ENCODE results near the gene PHACTR2.
"Not testable (repeated sequence)": the region's sequence is repeated elsewhere in the genome, so short reads cannot be mapped to it uniquely, and the experiment has no call there.

The PHACTR2 gene

GRCh38 chr6:143822584-143823024, 144.8 kb downstream of the PHACTR2 start:
- no peak for DNase-seq

- no peak for DNase-seq
Observed at GRCh38 chr6:143823548-143823947, 145.8 kb downstream of the PHACTR2 start.

- no peak for DNase-seq
Observed at GRCh38 chr6:143828572-143828971, 150.8 kb downstream of the PHACTR2 start.

GRCh38 chr6:143836150-143836549, 158.4 kb downstream of the PHACTR2 start:
- no peak for DNase-seq

GRCh38 chr6:143838395-143838794, 160.6 kb downstream of the PHACTR2 start:
- no peak for DNase-seq

- no peak for DNase-seq
Observed at GRCh38 chr6:143839196-143839595, 161.4 kb downstream of the PHACTR2 start.

GRCh38 chr6:143840595-143841265, 163.0 kb downstream of the PHACTR2 start:
- no peak for DNase-seq

- DNase-seq = no peak
Observed at GRCh38 chr6:143842461-143842901, 164.7 kb downstream of the PHACTR2 start.

GRCh38 chr6:143842902-143843676, 165.3 kb downstream of the PHACTR2 start, which contains the start of gene LTV1:
Gene LTV1 (plus strand): TSS chr6:143843338. CDS start chr6:143843478, 140 bp downstream.
- peak; percentile 89 for DNase-seq

GRCh38 chr6:143843677-143843999, 165.9 kb downstream of the PHACTR2 start:
- no peak for DNase-seq

GRCh38 chr6:143844006-143844405, 166.2 kb downstream of the PHACTR2 start:
- DNase-seq = no peak

GRCh38 chr6:143845033-143845432, 167.3 kb downstream of the PHACTR2 start:
- DNase-seq = no peak

GRCh38 chr6:143851706-143852105, 173.9 kb downstream of the PHACTR2 start:
- DNase-seq = not testable (repeated sequence)

- DNase-seq = not testable (repeated sequence)
Observed at GRCh38 chr6:143855057-143855456, 177.3 kb downstream of the PHACTR2 start.

- DNase-seq = not testable (repeated sequence)
Observed at GRCh38 chr6:143856762-143857161, 179.0 kb downstream of the PHACTR2 start.

- DNase-seq = no peak
Observed at GRCh38 chr6:143857651-143858050, 179.9 kb downstream of the PHACTR2 start.

- no peak for DNase-seq
Observed at GRCh38 chr6:143859891-143860660, 182.3 kb downstream of the PHACTR2 start.

GRCh38 chr6:143863771-143864170, 186.0 kb downstream of the PHACTR2 start:
- no peak for DNase-seq

GRCh38 chr6:143864234-143864633, 186.5 kb downstream of the PHACTR2 start, which contains the start of gene ZC2HC1B:
Gene ZC2HC1B (plus strand): TSS chr6:143864474. CDS start chr6:143864540, 66 bp downstream.
- DNase-seq = no peak

GRCh38 chr6:143867236-143867635, 189.5 kb downstream of the PHACTR2 start:
- DNase-seq = no peak

GRCh38 chr6:143868808-143869207, 191.0 kb downstream of the PHACTR2 start:
- not testable (repeated sequence) for DNase-seq

- not testable (repeated sequence) for DNase-seq
Observed at GRCh38 chr6:143871202-143871730, 193.5 kb downstream of the PHACTR2 start.

- no peak for DNase-seq
Observed at GRCh38 chr6:143872201-143872600, 194.4 kb downstream of the PHACTR2 start.

Measured in activated gamma-delta T cell treated with Interleukin-2 at 50 U/mL for 16 hours (primary cell).